HepG2 (cell line): ENCODE measurements around the gene COG4. TPM values are rescaled to one million over a fixed set of nuclear protein-coding genes. Genes with fewer than 3 reads are reported as not detected.

Experiments used
- ATAD3A ChIP-seq: sonication (generic); formaldehyde crosslinking; IDR thresholded peaks from 2 replicates; pipeline ENCODE4 v1.4.0; 2020; ENCODE audit warnings: missing genetic modification reagents
- BHLHE40 ChIP-seq: IDR thresholded peaks from 2 replicates; pipeline ENCODE4 v1.6.1; 2011; ENCODE audit warnings: low read length, improper control_type of control experiment
- CREB1 ChIP-seq, 2 experiments: fragments of 450-650 bp in 1 of 2; IDR thresholded peaks; 2 replicates each; pipeline ENCODE4 v1.6.1; 2016 to 2017; ENCODE audit warnings: control low read depth in 1 of 2, mild to moderate bottlenecking in 1 of 2, missing compliant biosample characterization in 1 of 2, missing genetic modification characterization in 1 of 2
- HNRNPH1 ChIP-seq: fragments of 200-400 bp; formaldehyde crosslinking; optimal IDR thresholded peaks from 2 replicates; pipeline ENCODE3; 2017; ENCODE audit warnings: mild to moderate bottlenecking, low read depth, low read length
- KAT8 ChIP-seq: IDR thresholded peaks from 2 replicates; pipeline ENCODE4 v1.6.1; 2016; ENCODE audit warnings: missing genetic modification reagents, missing compliant biosample characterization
- KDM5B ChIP-seq: sonication (generic); formaldehyde crosslinking; IDR thresholded peaks from 2 replicates; pipeline ENCODE4 v1.4.0; 2020; ENCODE audit warnings: missing genetic modification reagents, mild to moderate bottlenecking, borderline replicate concordance
- KDM6A ChIP-seq: IDR thresholded peaks from 2 replicates; pipeline ENCODE4 v1.6.1; 2016; ENCODE audit warnings: low read depth
- NCOA2 ChIP-seq: sonication (generic); formaldehyde crosslinking; IDR thresholded peaks from 2 replicates; pipeline ENCODE4 v1.8.0; 2022; ENCODE audit warnings: inconsistent platforms
- NR2F2 ChIP-seq: IDR thresholded peaks from 2 replicates; pipeline ENCODE4 v1.6.1; 2012; ENCODE audit warnings: low read depth, inconsistent platforms, borderline replicate concordance
- POLR2AphosphoS2 ChIP-seq: IDR thresholded peaks from 2 replicates; pipeline ENCODE4 v1.6.1; 2011; ENCODE audit warnings: low read depth, low read length, improper control_type of control experiment
- SP2 ChIP-seq: sonication (generic); formaldehyde crosslinking; IDR thresholded peaks from 2 replicates; pipeline ENCODE4 v1.5.1; 2020; ENCODE audit warnings: mild to moderate bottlenecking, missing genetic modification reagents
- ZNF101 ChIP-seq: sonication (generic); formaldehyde crosslinking; IDR thresholded peaks from 2 replicates; pipeline ENCODE4 v1.4.0; 2020; ENCODE audit warnings: mild to moderate bottlenecking, low read depth, missing genetic modification reagents, borderline replicate concordance
- ZNF331 ChIP-seq: sonication (generic); formaldehyde crosslinking; IDR thresholded peaks from 2 replicates; pipeline ENCODE4 v1.4.0; 2020; ENCODE audit warnings: missing genetic modification reagents
- ZNF468 ChIP-seq: sonication (generic); formaldehyde crosslinking; IDR thresholded peaks from 2 replicates; pipeline ENCODE4 v1.8.0; 2022; ENCODE audit warnings: mild to moderate bottlenecking, moderate library complexity, missing genetic modification reagents
- ZNF501 ChIP-seq: sonication (generic); formaldehyde crosslinking; IDR thresholded peaks from 2 replicates; pipeline ENCODE4 v1.5.1; 2020; ENCODE audit warnings: mild to moderate bottlenecking, moderate library complexity, missing genetic modification reagents
- ZNF737 ChIP-seq: sonication (generic); formaldehyde crosslinking; IDR thresholded peaks from 2 replicates; pipeline ENCODE4 v1.5.0; 2020; ENCODE audit warnings: missing genetic modification reagents, mild to moderate bottlenecking, borderline replicate concordance
- ZNF83 ChIP-seq: sonication (generic); formaldehyde crosslinking; IDR thresholded peaks from 2 replicates; pipeline ENCODE4 v1.4.0; 2020; ENCODE audit warnings: missing genetic modification reagents, mild to moderate bottlenecking, borderline replicate concordance
- ZSCAN31 ChIP-seq: sonication (generic); formaldehyde crosslinking; IDR thresholded peaks from 2 replicates; pipeline ENCODE4 v1.5.0; 2020; ENCODE audit warnings: low read depth, mild to moderate bottlenecking, missing genetic modification reagents
- polyA plus RNA-seq, 8 experiments: library from polyadenylated mRNA; depleted of rRNA in 3 of 8; stranded (reverse) in 7 of 8; unstranded in 1 of 8; fragments of >200 nt; fragmentation: Illumina TruSeq in 4 of 8; extraction: Trizol in 4 of 8; gene quantifications; 2 replicates each; pipeline versions ENCODE4 v1.2.1 to v1.2.3, GENCODE V29; 2011 to 2016; ENCODE audit warnings: low read depth in 4 of 8, missing spikeins in 1 of 8, mixed read lengths in 1 of 8; ENCODE audit not compliant: insufficient read depth in 1 of 8
- total RNA-seq, 5 experiments: library from RNA; depleted of rRNA; stranded (reverse); fragments of >200 nt; fragmentation: Illumina TruSeq; extraction: Trizol; gene quantifications; 2 replicates each; pipeline ENCODE4 v1.2.3, GENCODE V29; 2016; ENCODE audit warnings: low read depth in 1 of 5
- TF ChIP-seq, protein P1 (sequence below): sonication (generic); formaldehyde crosslinking; IDR thresholded peaks from 2 replicates; pipeline ENCODE4 v1.4.0; 2020; ENCODE audit warnings: missing genetic modification reagents
- TF ChIP-seq, protein P2 (sequence below): IDR thresholded peaks from 2 replicates; pipeline ENCODE4 v1.6.1; 2016
- TF ChIP-seq, protein P3 (sequence below): sonication (generic); formaldehyde crosslinking; IDR thresholded peaks from 2 replicates; pipeline ENCODE4 v1.4.0; 2020; ENCODE audit warnings: missing genetic modification reagents
- TF ChIP-seq, protein P4 (sequence below): sonication (generic); formaldehyde crosslinking; conservative IDR thresholded peaks from 2 replicates; pipeline ENCODE4 v1.4.0; 2020; ENCODE audit warnings: missing genetic modification reagents
- TF ChIP-seq, protein P5 (sequence below): sonication (generic); formaldehyde crosslinking; IDR thresholded peaks from 2 replicates; pipeline ENCODE4 v1.4.0; 2020; ENCODE audit warnings: missing genetic modification reagents
- TF ChIP-seq, protein P6 (sequence below): sonication (generic); formaldehyde crosslinking; IDR thresholded peaks from 2 replicates; pipeline ENCODE4 v1.8.1; 2023; ENCODE audit warnings: missing genetic modification reagents, inconsistent platforms, borderline replicate concordance
- TF ChIP-seq, protein P7 (sequence below): IDR thresholded peaks from 2 replicates; pipeline ENCODE4 v1.6.1; 2012; ENCODE audit warnings: inconsistent platforms

The COG4 gene
- total and polyA plus RNA-seq, 2 of the 13 experiments (the other 11 are each of a cell fraction or from before 2014, with no cell fraction given), result 51.1 to 73.8 TPM

DNA sequence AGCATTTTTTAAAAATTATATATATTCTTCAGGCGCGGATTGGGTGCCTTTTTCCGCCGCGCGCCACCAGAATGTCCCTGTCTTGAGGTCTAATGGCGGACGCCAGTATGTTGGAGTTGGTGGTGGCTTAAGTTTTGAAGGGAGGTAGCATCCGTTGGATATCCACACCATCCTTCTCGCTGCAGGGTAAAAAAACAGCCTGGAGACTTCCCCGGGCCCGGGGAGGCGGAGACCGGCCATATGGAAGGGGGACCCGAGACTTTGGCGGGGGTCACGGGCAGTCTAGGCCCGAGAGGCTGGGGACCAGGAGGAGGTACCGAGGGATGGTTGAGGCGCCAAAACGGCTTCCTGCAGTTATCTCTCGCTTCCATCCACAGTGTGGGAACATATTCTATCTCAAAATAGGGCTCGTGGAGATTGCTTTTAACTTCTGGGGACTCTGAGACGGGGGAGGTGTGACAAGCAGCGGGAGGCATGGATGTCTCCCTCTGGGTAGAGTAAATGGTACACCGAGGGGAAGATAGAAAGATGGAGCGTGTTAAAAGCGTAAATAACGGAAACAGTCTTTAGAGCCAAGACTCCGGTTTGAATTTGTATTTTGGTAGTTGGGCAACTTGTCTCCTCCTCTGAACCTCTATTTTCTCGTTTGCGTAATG, 517 bp upstream of the COG4 start, which contains the start of gene SF3B3 (continued):
- TF ChIP-seq, protein P1, sequence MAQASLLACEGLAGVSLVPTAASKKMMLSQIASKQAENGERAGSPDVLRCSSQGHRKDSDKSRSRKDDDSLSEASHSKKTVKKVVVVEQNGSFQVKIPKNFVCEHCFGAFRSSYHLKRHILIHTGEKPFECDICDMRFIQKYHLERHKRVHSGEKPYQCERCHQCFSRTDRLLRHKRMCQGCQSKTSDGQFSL, result 0 out of 2 replicates have a peak, but pooled peaks have one; percentile 21
- peak; percentile 69; the same call in 1 of the 2 replicates for TF ChIP-seq ZNF501
- TF ChIP-seq ZNF101, result no peak
- no peak for TF ChIP-seq ATAD3A (CRISPR knock-in tag)
- TF ChIP-seq NR2F2, result 0 out of 2 replicates have a peak, but pooled peaks have one; percentile 11
- TF ChIP-seq, protein P2, sequence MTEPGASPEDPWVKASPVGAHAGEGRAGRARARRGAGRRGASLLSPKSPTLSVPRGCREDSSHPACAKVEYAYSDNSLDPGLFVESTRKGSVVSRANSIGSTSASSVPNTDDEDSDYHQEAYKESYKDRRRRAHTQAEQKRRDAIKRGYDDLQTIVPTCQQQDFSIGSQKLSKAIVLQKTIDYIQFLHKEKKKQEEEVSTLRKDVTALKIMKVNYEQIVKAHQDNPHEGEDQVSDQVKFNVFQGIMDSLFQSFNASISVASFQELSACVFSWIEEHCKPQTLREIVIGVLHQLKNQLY (CRISPR knock-in tag), result no peak
- peak; percentile 75 for TF ChIP-seq KDM5B (CRISPR knock-in tag)
- no peak for TF ChIP-seq CREB1 (IDR thresholded peaks at IDR 0.05)
- 0 out of 2 replicates have a peak, but pooled peaks have one; percentile 21 for TF ChIP-seq CREB1 (CRISPR knock-in tag; IDR thresholded peaks at IDR 0.05)
- no peak for TF ChIP-seq ZNF83 (CRISPR knock-in tag)
- TF ChIP-seq KAT8 (CRISPR knock-in tag), result peak; percentile 92
- TF ChIP-seq POLR2AphosphoS2, result peak; percentile 94
- TF ChIP-seq, protein P3, sequence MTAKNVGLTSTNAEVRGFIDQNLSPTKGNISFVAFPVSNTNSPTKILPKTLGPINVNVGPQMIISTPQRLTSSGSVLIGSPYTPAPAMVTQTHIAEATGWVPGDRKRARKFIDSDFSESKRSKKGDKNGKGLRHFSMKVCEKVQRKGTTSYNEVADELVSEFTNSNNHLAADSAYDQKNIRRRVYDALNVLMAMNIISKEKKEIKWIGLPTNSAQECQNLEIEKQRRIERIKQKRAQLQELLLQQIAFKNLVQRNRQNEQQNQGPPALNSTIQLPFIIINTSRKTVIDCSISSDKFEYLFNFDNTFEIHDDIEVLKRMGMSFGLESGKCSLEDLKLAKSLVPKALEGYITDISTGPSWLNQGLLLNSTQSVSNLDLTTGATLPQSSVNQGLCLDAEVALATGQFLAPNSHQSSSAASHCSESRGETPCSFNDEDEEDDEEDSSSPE (CRISPR knock-in tag), result peak; percentile 90
- 0 out of 2 replicates have a peak, but pooled peaks have one; percentile 75 for TF ChIP-seq ZNF737 (CRISPR knock-in tag)
- 0 out of 2 replicates have a peak, but pooled peaks have one; percentile 32 for TF ChIP-seq ZNF468 (CRISPR knock-in tag)
- TF ChIP-seq NCOA2 (CRISPR knock-in tag), result peak; percentile 37; the same call in 1 of the 2 replicates
- TF ChIP-seq BHLHE40, result peak; percentile 7; the same call in 1 of the 2 replicates
- TF ChIP-seq, protein P4, sequence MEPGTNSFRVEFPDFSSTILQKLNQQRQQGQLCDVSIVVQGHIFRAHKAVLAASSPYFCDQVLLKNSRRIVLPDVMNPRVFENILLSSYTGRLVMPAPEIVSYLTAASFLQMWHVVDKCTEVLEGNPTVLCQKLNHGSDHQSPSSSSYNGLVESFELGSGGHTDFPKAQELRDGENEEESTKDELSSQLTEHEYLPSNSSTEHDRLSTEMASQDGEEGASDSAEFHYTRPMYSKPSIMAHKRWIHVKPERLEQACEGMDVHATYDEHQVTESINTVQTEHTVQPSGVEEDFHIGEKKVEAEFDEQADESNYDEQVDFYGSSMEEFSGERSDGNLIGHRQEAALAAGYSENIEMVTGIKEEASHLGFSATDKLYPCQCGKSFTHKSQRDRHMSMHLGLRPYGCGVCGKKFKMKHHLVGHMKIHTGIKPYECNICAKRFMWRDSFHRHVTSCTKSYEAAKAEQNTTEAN (CRISPR knock-in tag), result peak; percentile 54; the same call in 1 of the 2 replicates
- TF ChIP-seq, protein P5, sequence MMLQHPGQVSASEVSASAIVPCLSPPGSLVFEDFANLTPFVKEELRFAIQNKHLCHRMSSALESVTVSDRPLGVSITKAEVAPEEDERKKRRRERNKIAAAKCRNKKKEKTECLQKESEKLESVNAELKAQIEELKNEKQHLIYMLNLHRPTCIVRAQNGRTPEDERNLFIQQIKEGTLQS, result peak; percentile 55
- TF ChIP-seq SP2 (CRISPR knock-in tag), result no peak
- no peak for TF ChIP-seq KDM6A
- TF ChIP-seq ZNF331 (CRISPR knock-in tag), result peak; percentile 61
- TF ChIP-seq, protein P6, sequence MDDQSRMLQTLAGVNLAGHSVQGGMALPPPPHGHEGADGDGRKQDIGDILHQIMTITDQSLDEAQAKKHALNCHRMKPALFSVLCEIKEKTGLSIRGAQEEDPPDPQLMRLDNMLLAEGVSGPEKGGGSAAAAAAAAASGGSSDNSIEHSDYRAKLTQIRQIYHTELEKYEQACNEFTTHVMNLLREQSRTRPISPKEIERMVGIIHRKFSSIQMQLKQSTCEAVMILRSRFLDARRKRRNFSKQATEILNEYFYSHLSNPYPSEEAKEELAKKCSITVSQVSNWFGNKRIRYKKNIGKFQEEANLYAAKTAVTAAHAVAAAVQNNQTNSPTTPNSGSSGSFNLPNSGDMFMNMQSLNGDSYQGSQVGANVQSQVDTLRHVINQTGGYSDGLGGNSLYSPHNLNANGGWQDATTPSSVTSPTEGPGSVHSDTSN (CRISPR knock-in tag), result peak; percentile 31; the same call in 1 of the 2 replicates
- TF ChIP-seq, protein P7, sequence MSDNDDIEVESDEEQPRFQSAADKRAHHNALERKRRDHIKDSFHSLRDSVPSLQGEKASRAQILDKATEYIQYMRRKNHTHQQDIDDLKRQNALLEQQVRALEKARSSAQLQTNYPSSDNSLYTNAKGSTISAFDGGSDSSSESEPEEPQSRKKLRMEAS, result peak; percentile 77
- peak; percentile 27 for TF ChIP-seq HNRNPH1
- TF ChIP-seq ZSCAN31 (CRISPR knock-in tag), result no peak
